Keratinocyte (primary cell): Measurements from ENCODE around the gene BCL2L12. TPM values are rescaled to one million over a fixed set of nuclear protein-coding genes. Genes with fewer than 3 reads are reported as not detected.

ENCODE experiments used
- DNase-seq: peaks from one replicate; pipeline ENCODE4 v3.0.0-alpha.2; 2011; ENCODE audit warnings: low read depth, missing footprints, low spot score
- FAIRE-seq: peaks from 2 replicates; lab custom pipeline; 2011; peaks lifted over from hg19 to GRCh38; lab: Jason Lieb, UNC
- H2AFZ ChIP-seq: 2 replicates; pipeline ENCODE4 v1.6.0; 2012; ENCODE audit warnings: low read length, control low read depth, inconsistent platforms; ENCODE audit not compliant: control insufficient read depth
- H3K27ac ChIP-seq: 2 replicates; pipeline ENCODE4 v1.5.1; 2011; ENCODE audit warnings: low read length; ENCODE audit not compliant: control insufficient read depth, insufficient read depth
- H3K27me3 ChIP-seq: 3 replicates; pipeline ENCODE4 v1.6.0; 2011; ENCODE audit warnings: low read length; ENCODE audit not compliant: control insufficient read depth, insufficient read depth; ENCODE audit errors: extremely low read depth
- H3K36me3 ChIP-seq, 2 experiments: 2 replicates in 1 of 2; 3 replicates in 1 of 2; pipeline ENCODE4 v1.5.1; 2011; ENCODE audit warnings: low read length in 2 of 2, mild to moderate bottlenecking in 1 of 2; ENCODE audit not compliant: control insufficient read depth in 2 of 2, insufficient read depth in 2 of 2; ENCODE audit errors: extremely low read depth in 1 of 2
- H3K4me1 ChIP-seq: 3 replicates; pipeline ENCODE4 v1.5.1; 2011; ENCODE audit warnings: low read length; ENCODE audit not compliant: control insufficient read depth, insufficient read depth; ENCODE audit errors: extremely low read depth
- H3K4me2 ChIP-seq: 3 replicates; pipeline ENCODE4 v1.6.0; 2011; ENCODE audit warnings: low read depth, low read length; ENCODE audit not compliant: control insufficient read depth, insufficient read depth; ENCODE audit errors: extremely low read depth
- H3K4me3 ChIP-seq, 3 experiments: fragments of 200-600 bp in 1 of 3; sonication (generic) in 1 of 3; 2 replicates in 2 of 3; 3 replicates in 1 of 3; pipeline ENCODE4 v1.5.1; 2011 to 2016; ENCODE audit warnings: low read length in 3 of 3, mild to moderate bottlenecking in 3 of 3, control low read depth in 2 of 3, inconsistent platforms in 1 of 3, low read depth in 1 of 3, mixed read lengths in 1 of 3, mixed run types in 1 of 3, moderate library complexity in 1 of 3; ENCODE audit not compliant: control insufficient read depth in 2 of 3, insufficient read depth in 2 of 3; ENCODE audit errors: extremely low read depth in 1 of 3
- H3K79me2 ChIP-seq: 2 replicates; pipeline ENCODE4 v1.6.0; 2012; ENCODE audit warnings: low read length; ENCODE audit not compliant: control insufficient read depth, insufficient read depth
- H3K9ac ChIP-seq: 3 replicates; pipeline ENCODE4 v1.6.0; 2011; ENCODE audit warnings: low read length; ENCODE audit not compliant: control insufficient read depth, insufficient read depth; ENCODE audit errors: extremely low read depth
- H3K9me1 ChIP-seq: 3 replicates; pipeline ENCODE4 v1.6.0; 2011; ENCODE audit warnings: low read length; ENCODE audit not compliant: control insufficient read depth, insufficient read depth; ENCODE audit errors: extremely low read depth
- H3K9me3 ChIP-seq: 2 replicates; pipeline ENCODE4 v1.5.1; 2012; ENCODE audit warnings: low read depth, low read length; ENCODE audit not compliant: control insufficient read depth
- H4K20me1 ChIP-seq: 3 replicates; pipeline ENCODE4 v1.6.0; 2011; ENCODE audit warnings: low read length; ENCODE audit not compliant: control insufficient read depth, insufficient read depth; ENCODE audit errors: extremely low read depth
- CTCF ChIP-seq, 3 experiments: IDR thresholded peaks in 1 of 3; conservative IDR thresholded peaks in 1 of 3; optimal IDR thresholded peaks in 1 of 3; 2 replicates in 2 of 3; 3 replicates in 1 of 3; pipeline versions ENCODE3 to v1.5.1; 2011; ENCODE audit warnings: low read length in 3 of 3, mild to moderate bottlenecking in 3 of 3, moderate library complexity in 2 of 3, control low read depth in 1 of 3, inconsistent platforms in 1 of 3; ENCODE audit not compliant: insufficient read depth in 2 of 3; ENCODE audit errors: extremely low read depth in 1 of 3
- EZH2 ChIP-seq: IDR thresholded peaks from one replicate; pipeline ENCODE4 v1.6.1; 2012; ENCODE audit warnings: inconsistent platforms, mild to moderate bottlenecking, low read length, moderate library complexity
- dilution Hi-C: fragments of 300-500 bp; cut with MboI; formaldehyde crosslinking; loops from one replicate; pipeline ENCODE4 v1.7.0; 2020; ENCODE audit warnings: low sequenced_read_pairs; ENCODE audit not compliant: extremely low pct_ligation_motif_present
- polyA plus RNA-seq, 5 experiments: library from polyadenylated mRNA; depleted of rRNA in 3 of 5; stranded (reverse) in 3 of 5; stranded (forward) in 1 of 5; unstranded in 1 of 5; fragments of >200 nt; gene quantifications; 1 replicate in 1 of 5; 2 replicates in 3 of 5; 3 replicates in 1 of 5; pipeline versions ENCODE4 v1.2.1 to v1.2.3, GENCODE V29; 2011 to 2012; ENCODE audit warnings: missing spikeins in 2 of 5, low read depth in 1 of 5, low replicate concordance in 1 of 5

Gene BCL2L12
- polyA plus RNA-seq, 1 donor (not counting 4 experiments of a cell fraction or from before 2014, with no cell fraction given): 14.8 TPM

GRCh38 chr19:49646586-49646985 is 19.1 kb upstream of the BCL2L12 start:
- Histone ChIP-seq H3K4me1 (peaks cover 12% of the 10 kb centered on the region), H3K27me3 (no peaks in the 10 kb centered on the region), H3K4me3 (no peak overlapping the region), H3K9me1 (no peaks in the 10 kb centered on the region), H4K20me1 (peaks cover 6% of the 10 kb centered on the region), H3K36me3 (peaks cover 27 to 28% of the 10 kb centered on the region in 2 experiments), H3K4me2 (no peak overlapping the region), H3K79me2 (peaks cover 76% of the 10 kb centered on the region), H3K9ac (no peak overlapping the region), H3K27ac (no peak overlapping the region), H3K9me3 (no peaks in the 10 kb centered on the region), H2AFZ (no peak overlapping the region)
- no peak for FAIRE-seq
- dilution Hi-C loops: no loop called here
- DNase-seq: no peak
- TF ChIP-seq CTCF (optimal IDR thresholded peaks at IDR 0.05 in 1 of 3, IDR thresholded peaks at IDR 0.05 in 1 of 3, conservative IDR thresholded peaks at IDR 0.05 in 1 of 3; ENCODE audit: extremely low read depth in 1 of 3, insufficient read depth in 2 of 3, low read length in 3 of 3): no peak
- no peak for TF ChIP-seq EZH2

DNA sequence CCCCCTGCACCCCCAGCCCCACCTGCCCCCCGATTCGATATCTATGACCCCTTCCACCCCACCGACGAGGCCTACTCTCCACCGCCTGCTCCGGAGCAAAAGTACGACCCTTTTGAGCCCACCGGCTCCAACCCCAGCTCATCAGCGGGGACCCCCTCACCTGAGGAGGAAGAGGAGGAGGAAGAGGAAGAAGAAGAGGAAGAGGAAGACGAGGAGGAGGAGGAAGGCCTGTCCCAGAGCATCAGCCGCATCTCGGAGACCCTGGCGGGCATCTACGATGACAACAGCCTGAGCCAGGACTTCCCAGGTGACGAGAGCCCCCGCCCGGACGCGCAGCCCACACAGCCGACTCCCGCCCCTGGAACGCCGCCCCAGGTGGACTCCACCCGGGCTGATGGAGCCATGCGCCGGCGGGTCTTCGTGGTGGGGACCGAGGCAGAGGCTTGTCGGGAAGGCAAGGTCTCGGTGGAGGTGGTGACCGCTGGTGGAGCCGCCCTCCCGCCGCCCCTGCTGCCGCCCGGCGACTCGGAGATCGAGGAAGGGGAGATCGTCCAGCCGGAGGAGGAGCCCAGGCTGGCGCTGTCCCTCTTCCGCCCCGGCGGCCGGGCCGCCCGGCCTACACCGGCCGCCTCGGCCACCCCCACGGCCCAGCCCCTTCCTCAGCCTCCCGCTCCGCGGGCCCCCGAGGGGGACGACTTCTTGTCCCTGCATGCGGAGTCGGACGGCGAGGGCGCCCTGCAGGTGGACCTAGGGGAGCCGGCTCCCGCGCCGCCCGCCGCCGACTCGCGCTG is 14.5 kb upstream of the BCL2L12 start:
- no peak for FAIRE-seq
- no peak overlapping the region for H3K4me3 ChIP-seq
- no peaks in the 10 kb centered on the region for H3K9me3 ChIP-seq
- TF ChIP-seq CTCF (optimal IDR thresholded peaks at IDR 0.05 in 1 of 3, IDR thresholded peaks at IDR 0.05 in 1 of 3, conservative IDR thresholded peaks at IDR 0.05 in 1 of 3; ENCODE audit: extremely low read depth in 1 of 3, insufficient read depth in 2 of 3, low read length in 3 of 3) (no peak), EZH2 (no peak)
- no peak overlapping the region for H3K9ac ChIP-seq
- H3K4me2 ChIP-seq: no peak overlapping the region
- no peaks in the 10 kb centered on the region for H3K4me1 ChIP-seq
- peaks cover 7% of the 10 kb centered on the region for H4K20me1 ChIP-seq
- no peaks in the 10 kb centered on the region for H3K9me1 ChIP-seq
- DNase-seq: no peak
- no peak overlapping the region for H3K27ac ChIP-seq
- H3K79me2 ChIP-seq: peaks cover 50% of the 10 kb centered on the region
- dilution Hi-C loops: no loop called here
- no peak overlapping the region for H2AFZ ChIP-seq
- H3K36me3 ChIP-seq: peaks cover 42 to 45% of the 10 kb centered on the region in 2 experiments
- H3K27me3 ChIP-seq: no peaks in the 10 kb centered on the region
